ENCODE measurements around the gene PRRC2C.

PRRC2C gene

GRCh38 chr1:171585715-171586114 lies 100.4 kb downstream of the PRRC2C start:
- H3K36me3 ChIP-seq (ENCODE audit: control insufficient read depth, insufficient read depth, low read length), result peaks cover 16% of the 10 kb centered on the region
- no peaks in the 10 kb centered on the region for H3K27me3 ChIP-seq (replicated peaks; ENCODE audit: control insufficient read depth, insufficient read depth, low read length)
- no peak for TF ChIP-seq CTCF (IDR thresholded peaks at IDR 0.05; ENCODE audit: insufficient read depth, low read length, poor library complexity, severe bottlenecking)
- DNase-seq (ENCODE audit: extremely low read depth, insufficient read length), result no peak
- no peak overlapping the region for H3K4me3 ChIP-seq (replicated peaks; ENCODE audit: low read depth, low read length)

DNA sequence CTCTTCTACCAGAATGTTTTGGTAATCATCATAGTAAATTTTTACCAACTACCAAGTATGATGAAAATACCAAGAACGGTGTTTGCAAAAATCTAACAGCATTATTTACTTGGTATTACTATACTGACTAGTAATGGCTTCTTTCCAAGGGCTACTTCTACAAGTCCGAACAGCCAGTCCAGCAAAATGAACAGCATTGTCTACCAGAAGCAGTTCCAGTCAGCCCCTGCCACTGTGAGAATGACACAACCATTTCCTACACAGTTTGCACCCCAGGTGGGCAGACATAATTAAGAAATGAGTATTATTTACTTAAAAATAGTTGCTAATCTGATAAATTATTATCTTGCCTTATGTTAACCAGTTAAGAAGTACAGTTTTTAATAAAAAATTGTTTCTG lies 102.9 kb downstream of the PRRC2C start:
- TF ChIP-seq CTCF (IDR thresholded peaks at IDR 0.05; ENCODE audit: insufficient read depth, low read length, poor library complexity, severe bottlenecking), result no peak
- DNase-seq (ENCODE audit: extremely low read depth, insufficient read length), result no peak

DNA sequence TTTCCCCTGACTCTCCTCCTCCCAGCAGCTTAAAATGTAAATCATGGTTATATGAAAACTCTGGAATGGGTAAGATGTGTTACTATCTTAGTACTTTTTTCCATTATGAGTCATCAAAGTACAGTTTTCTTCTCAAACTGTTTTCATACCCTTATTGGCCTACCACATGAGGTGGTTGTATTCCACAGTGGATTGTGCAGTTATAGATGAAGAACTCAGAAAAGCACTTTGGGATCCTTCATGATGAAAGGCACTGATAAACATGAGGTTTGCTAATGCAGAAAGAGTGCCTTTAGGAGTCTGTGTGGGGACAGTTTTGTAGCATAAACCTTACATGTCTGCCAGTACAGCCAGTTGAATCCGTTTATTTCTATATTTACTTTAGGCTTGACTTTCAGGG lies 104.7 kb downstream of the PRRC2C start:
- no peak for TF ChIP-seq CTCF (IDR thresholded peaks at IDR 0.05; ENCODE audit: insufficient read depth, low read length, poor library complexity, severe bottlenecking)
- Histone ChIP-seq H3K36me3 (ENCODE audit: control insufficient read depth, insufficient read depth, low read length) (peaks cover 15% of the 10 kb centered on the region), H3K4me3 (replicated peaks; ENCODE audit: low read depth, low read length) (no peak overlapping the region), H3K27me3 (replicated peaks; ENCODE audit: control insufficient read depth, insufficient read depth, low read length) (no peaks in the 10 kb centered on the region)
- no peak for DNase-seq (ENCODE audit: extremely low read depth, insufficient read length)

More for the DNA sequence above, 102.9 kb downstream of the PRRC2C start:
- H3K4me3 ChIP-seq (replicated peaks; ENCODE audit: low read depth, low read length), result no peak overlapping the region
- peaks cover 21% of the 10 kb centered on the region for H3K36me3 ChIP-seq (ENCODE audit: control insufficient read depth, insufficient read depth, low read length)
- no peaks in the 10 kb centered on the region for H3K27me3 ChIP-seq (replicated peaks; ENCODE audit: control insufficient read depth, insufficient read depth, low read length)

DNA sequence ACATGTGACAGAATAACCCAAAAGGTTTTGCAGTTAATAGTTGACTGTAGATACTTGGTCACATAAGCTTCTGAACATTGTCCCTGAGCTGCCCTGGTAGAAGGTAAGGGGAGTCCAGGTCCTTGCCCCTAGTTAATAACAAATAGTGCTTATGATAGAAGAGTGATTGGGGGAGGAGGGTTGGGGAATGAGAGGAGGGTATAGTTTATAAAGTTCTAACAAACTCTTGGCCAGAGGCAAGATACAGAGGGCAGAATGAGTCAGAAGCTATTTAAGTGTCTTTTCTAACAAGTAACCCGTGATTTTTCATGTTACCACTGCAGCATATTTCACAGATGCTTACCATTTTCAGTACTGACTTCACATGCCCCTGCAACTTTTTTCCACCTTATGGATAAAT lies 110.0 kb downstream of the PRRC2C start:
- no peak overlapping the region for H3K4me3 ChIP-seq (replicated peaks; ENCODE audit: low read depth, low read length)
- DNase-seq (ENCODE audit: extremely low read depth, insufficient read length), result no peak
- no peak for TF ChIP-seq CTCF (IDR thresholded peaks at IDR 0.05; ENCODE audit: insufficient read depth, low read length, poor library complexity, severe bottlenecking)
- H3K36me3 ChIP-seq (ENCODE audit: control insufficient read depth, insufficient read depth, low read length), result peaks cover 7% of the 10 kb centered on the region
- no peaks in the 10 kb centered on the region for H3K27me3 ChIP-seq (replicated peaks; ENCODE audit: control insufficient read depth, insufficient read depth, low read length)

- no peak overlapping the region for H3K4me3 ChIP-seq (replicated peaks; ENCODE audit: low read depth, low read length)
- peaks cover 7% of the 10 kb centered on the region for H3K36me3 ChIP-seq (ENCODE audit: control insufficient read depth, insufficient read depth, low read length)
- TF ChIP-seq CTCF (IDR thresholded peaks at IDR 0.05; ENCODE audit: insufficient read depth, low read length, poor library complexity, severe bottlenecking), result no peak
Observed at GRCh38 chr1:171596119-171596518, 110.8 kb downstream of the PRRC2C start.

GRCh38 chr1:171596705-171597104 lies 111.4 kb downstream of the PRRC2C start:
- Histone ChIP-seq H3K36me3 (ENCODE audit: control insufficient read depth, insufficient read depth, low read length) (peaks cover 3% of the 10 kb centered on the region), H3K4me3 (replicated peaks; ENCODE audit: low read depth, low read length) (no peak overlapping the region), H3K27me3 (replicated peaks; ENCODE audit: control insufficient read depth, insufficient read depth, low read length) (no peaks in the 10 kb centered on the region)
- DNase-seq (ENCODE audit: extremely low read depth, insufficient read length), result no peak
- TF ChIP-seq CTCF (IDR thresholded peaks at IDR 0.05; ENCODE audit: insufficient read depth, low read length, poor library complexity, severe bottlenecking), result no peak

More at GRCh38 chr1:171596119-171596518, 110.8 kb downstream of the PRRC2C start:
- no peaks in the 10 kb centered on the region for H3K27me3 ChIP-seq (replicated peaks; ENCODE audit: control insufficient read depth, insufficient read depth, low read length)
- DNase-seq (ENCODE audit: extremely low read depth, insufficient read length), result no peak

Data from GM06990 (cell line).